ENCODE results near the gene ATP8A2. TPM values are rescaled to one million over a fixed set of nuclear protein-coding genes. Genes with fewer than 3 reads are reported as not detected.

The ATP8A2 gene
- total and polyA plus RNA-seq, 3 donors from 2014 or later, result 14.2 to 38.3 (median 16.5) TPM

DNA sequence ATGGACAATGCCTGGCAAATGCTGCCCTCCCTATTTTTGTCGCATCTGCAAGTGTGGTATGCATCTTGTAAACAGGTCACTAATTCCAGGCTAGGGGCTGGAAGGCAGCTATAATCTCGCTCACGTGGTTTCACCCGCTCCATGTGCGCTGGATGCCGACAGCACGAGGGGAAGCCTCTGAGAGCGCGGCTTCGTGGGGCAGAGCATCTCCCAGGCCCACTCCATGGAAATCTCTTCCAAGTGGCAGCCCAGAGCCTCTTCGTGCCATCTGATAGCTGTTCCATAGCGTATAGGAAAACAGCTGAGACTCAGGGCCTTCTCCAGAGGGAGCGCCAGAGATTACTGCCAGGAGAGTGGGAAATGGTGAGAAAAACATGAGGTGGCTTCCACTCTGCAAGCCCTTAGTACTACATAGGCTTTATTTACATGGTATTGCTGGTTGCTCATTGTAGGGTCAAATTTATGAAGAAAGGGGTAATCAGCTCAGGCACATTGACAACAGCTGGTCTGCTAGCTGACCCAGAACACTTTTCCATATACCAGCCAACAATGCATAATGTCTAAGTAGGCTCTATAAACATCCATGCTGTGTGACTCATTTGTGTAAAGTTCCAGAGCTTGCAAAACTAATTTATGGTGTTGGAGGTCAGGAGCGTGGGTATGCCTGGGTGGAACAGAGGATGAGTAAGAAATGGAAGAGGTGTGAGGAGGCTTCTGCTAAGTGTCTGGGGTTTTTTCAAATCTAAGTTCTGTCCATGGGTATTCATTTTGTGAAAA is 514.9 kb downstream of the ATP8A2 start:
- DNase-seq, result no peak
- H3K4me1 ChIP-seq, result no peaks in the 10 kb centered on the region
- H3K27me3 ChIP-seq, result no peaks in the 10 kb centered on the region
- H3K4me3 ChIP-seq, result no peak overlapping the region
- H3K36me3 ChIP-seq (ENCODE audit: low read depth, missing control alignments), result no peaks in the 10 kb centered on the region
- intact Hi-C loops (cut with DNase I; ENCODE audit: low total_unique reads), result no loop called here
- H3K27ac ChIP-seq, result no peak overlapping the region
- WGBS, 2 donors, result 94% methylated on average over 14 of the region's 14 CpGs
- TF ChIP-seq, protein P1, sequence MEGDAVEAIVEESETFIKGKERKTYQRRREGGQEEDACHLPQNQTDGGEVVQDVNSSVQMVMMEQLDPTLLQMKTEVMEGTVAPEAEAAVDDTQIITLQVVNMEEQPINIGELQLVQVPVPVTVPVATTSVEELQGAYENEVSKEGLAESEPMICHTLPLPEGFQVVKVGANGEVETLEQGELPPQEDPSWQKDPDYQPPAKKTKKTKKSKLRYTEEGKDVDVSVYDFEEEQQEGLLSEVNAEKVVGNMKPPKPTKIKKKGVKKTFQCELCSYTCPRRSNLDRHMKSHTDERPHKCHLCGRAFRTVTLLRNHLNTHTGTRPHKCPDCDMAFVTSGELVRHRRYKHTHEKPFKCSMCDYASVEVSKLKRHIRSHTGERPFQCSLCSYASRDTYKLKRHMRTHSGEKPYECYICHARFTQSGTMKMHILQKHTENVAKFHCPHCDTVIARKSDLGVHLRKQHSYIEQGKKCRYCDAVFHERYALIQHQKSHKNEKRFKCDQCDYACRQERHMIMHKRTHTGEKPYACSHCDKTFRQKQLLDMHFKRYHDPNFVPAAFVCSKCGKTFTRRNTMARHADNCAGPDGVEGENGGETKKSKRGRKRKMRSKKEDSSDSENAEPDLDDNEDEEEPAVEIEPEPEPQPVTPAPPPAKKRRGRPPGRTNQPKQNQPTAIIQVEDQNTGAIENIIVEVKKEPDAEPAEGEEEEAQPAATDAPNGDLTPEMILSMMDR (IDR thresholded peaks at IDR 0.05), result no peak
- no peak for TF ChIP-seq POLR2A (IDR thresholded peaks at IDR 0.05)
- no peaks in the 10 kb centered on the region for H3K9me3 ChIP-seq

DNA sequence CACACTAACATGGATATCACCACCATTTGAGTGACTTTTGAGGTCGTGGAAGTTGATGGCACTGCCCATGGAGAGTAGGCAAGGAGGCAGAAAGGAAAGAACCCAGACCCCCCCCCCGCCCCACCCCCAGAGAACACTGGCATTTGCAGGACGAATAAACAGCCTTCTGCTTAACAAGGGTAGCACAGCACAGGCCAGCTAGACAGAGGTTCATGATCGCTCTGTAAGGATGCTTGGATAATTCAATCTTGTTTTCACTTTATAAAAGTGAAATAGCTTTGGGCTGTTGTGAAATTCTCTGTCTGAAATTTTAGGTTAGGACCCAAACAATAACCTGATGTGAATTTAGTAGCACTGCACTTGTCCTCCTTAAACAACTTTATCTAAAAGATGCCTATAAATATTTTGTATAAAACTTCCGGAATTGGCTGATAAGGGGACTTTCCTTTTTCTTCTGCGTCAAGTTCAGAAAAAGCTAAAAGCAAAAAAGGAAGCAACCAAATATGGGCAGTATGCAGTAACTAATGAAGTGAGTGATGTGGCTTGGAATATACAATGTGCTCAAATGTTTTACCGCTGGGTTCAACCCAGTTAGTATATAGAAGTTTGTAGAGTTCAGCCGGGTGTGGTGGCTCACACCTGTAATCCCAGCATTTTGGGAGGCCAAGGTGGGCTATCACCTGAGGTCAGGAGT is 516.3 kb downstream of the ATP8A2 start:
- 86 to 87% methylated on average over 8 of the region's 8 CpGs for WGBS, 2 donors
- no peaks in the 10 kb centered on the region for H3K36me3 ChIP-seq (ENCODE audit: low read depth, missing control alignments)
- DNase-seq, result no peak
- intact Hi-C loops (cut with DNase I; ENCODE audit: low total_unique reads), result no loop called here
- TF ChIP-seq POLR2A (IDR thresholded peaks at IDR 0.05), result no peak
- TF ChIP-seq, protein P1 (IDR thresholded peaks at IDR 0.05), result no peak
- no peaks in the 10 kb centered on the region for H3K27me3 ChIP-seq
- no peak overlapping the region for H3K27ac ChIP-seq
- no peak overlapping the region for H3K4me3 ChIP-seq
- H3K4me1 ChIP-seq, result no peaks in the 10 kb centered on the region
- H3K9me3 ChIP-seq, result no peaks in the 10 kb centered on the region

GRCh38 chr13:25890671-25891212 is 519.0 kb downstream of the ATP8A2 start:
- Histone ChIP-seq H3K4me3 (no peak overlapping the region), H3K27ac (no peak overlapping the region), H3K36me3 (ENCODE audit: low read depth, missing control alignments) (no peaks in the 10 kb centered on the region), H3K4me1 (no peaks in the 10 kb centered on the region), H3K27me3 (no peaks in the 10 kb centered on the region), H3K9me3 (no peaks in the 10 kb centered on the region)
- intact Hi-C loops (cut with DNase I; ENCODE audit: low total_unique reads), result no loop called here
- WGBS, 2 donors, result 49 to 60% methylated on average over 4 of the region's 4 CpGs
- TF ChIP-seq POLR2A (IDR thresholded peaks at IDR 0.05), result no peak
- TF ChIP-seq, protein P1 (IDR thresholded peaks at IDR 0.05), result no peak
- DNase-seq, result no peak

- no peaks in the 10 kb centered on the region for H3K27me3 ChIP-seq
- H3K4me3 ChIP-seq, result no peak overlapping the region
- no peaks in the 10 kb centered on the region for H3K9me3 ChIP-seq
- TF ChIP-seq, protein P1 (IDR thresholded peaks at IDR 0.05), result no peak
- no peak for TF ChIP-seq POLR2A (IDR thresholded peaks at IDR 0.05)
- WGBS, 2 donors, result 95 to 97% methylated on average over 7 of the region's 7 CpGs
- no peaks in the 10 kb centered on the region for H3K4me1 ChIP-seq
- H3K27ac ChIP-seq, result no peak overlapping the region
- no peaks in the 10 kb centered on the region for H3K36me3 ChIP-seq (ENCODE audit: low read depth, missing control alignments)
- intact Hi-C loops (cut with DNase I; ENCODE audit: low total_unique reads), result no loop called here
- DNase-seq, result no peak
These were observed 527.2 kb downstream of the ATP8A2 start for GRCh38 chr13:25898991-25899390.

Data from testis (tissue), 3 donors.